ENCODE results near the gene SUSD4. TPM values are rescaled to one million over a fixed set of nuclear protein-coding genes. Genes with fewer than 3 reads are reported as not detected.
A peak's percentile ranks its signal among the peaks of the same experiment; 100 is the strongest.
"Not testable (repeated sequence)": the region's sequence is repeated elsewhere in the genome, so short reads cannot be mapped to it uniquely, and the experiment has no call there.

Gene SUSD4
- total RNA-seq, result under 1 TPM; 0.18 to 0.23 TPM

DNA sequence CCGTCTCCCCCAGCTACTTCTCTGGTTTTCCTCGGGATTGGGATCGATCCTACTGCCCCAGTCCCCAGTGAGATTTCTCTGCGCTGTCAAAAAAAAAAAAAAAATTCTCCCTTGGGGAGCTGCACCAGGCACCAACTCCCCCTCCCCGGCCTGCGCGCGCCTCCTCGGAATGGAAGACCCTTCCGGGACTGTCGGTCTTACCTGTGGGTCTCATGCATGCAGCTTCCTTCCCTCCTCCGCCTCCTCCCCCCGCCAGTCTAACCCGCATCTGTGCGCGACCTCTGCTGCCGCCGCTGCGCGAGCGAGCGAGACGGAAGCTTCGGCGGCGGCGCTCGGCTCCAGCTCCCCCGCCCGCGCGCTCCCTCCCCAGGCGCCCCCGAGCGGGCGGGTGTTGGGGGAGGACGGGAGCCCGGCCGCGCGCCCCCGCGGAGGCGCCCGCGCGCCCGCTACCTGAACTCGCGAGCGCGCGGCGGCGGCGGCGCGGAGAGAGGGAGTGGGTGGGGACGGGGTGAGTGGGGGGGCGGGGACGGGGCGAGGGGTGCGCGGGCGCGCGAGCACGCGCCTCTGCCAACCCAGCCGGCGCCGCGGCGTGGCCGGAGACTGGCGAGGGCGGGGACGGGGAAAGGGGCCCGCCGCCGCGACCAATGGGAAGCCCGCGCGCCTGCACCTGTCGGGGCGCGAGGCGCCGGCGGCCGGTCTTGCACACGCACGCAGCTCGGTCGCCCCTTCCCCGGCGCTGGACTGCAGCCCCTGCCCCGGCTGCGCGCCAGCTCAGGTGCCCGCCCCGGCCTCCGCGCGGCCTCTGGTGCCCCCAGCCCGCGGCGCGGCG lies at the start of gene SUSD4:
TSS of gene SUSD4 (minus strand) at position 321 of the 829 bp plus-strand sequence. CDS start 751 bp downstream, outside the sequence.
- POLR2A ChIA-PET, result no interaction called here
- H3K27me3 Mint-ChIP-seq (ENCODE audit: low read depth), result peaks cover 54% of the 10 kb centered on the region
- ATAC-seq (peak; percentile 86), DNase-seq (peak; percentile 69)
- CTCF ChIA-PET, result interaction anchor here (0.8 to 2.5 kb wide), 5 partner anchors 15 to 240 kb away, joined by 3 to 12 read pairs (median 6); no protein-coding TSS in a partner anchor
- H3K27ac Mint-ChIP-seq, result no peak within 1 kb of the TSS
- H3K4me3 Mint-ChIP-seq, result peak within 1 kb of the TSS; percentile 74
- no peaks in the 10 kb centered on the region for H3K9me3 Mint-ChIP-seq (ENCODE audit: insufficient read depth)
- peaks cover 10% of the 10 kb centered on the region for H3K4me1 Mint-ChIP-seq (ENCODE audit: low read depth)
- H3K36me3 Mint-ChIP-seq (ENCODE audit: low read depth), result no peaks in the 10 kb centered on the region

GRCh38 chr1:223413216-223413615 lies 49.2 kb upstream of the SUSD4 start:
- ATAC-seq (no peak), DNase-seq (no peak)
- no peaks in the 10 kb centered on the region for H3K4me1 Mint-ChIP-seq (ENCODE audit: low read depth)
- H3K36me3 Mint-ChIP-seq (ENCODE audit: low read depth), result no peaks in the 10 kb centered on the region
- CTCF ChIA-PET, result no interaction called here
- peaks cover 9% of the 10 kb centered on the region for H3K27me3 Mint-ChIP-seq (ENCODE audit: low read depth)
- H3K4me3 Mint-ChIP-seq, result no peak overlapping the region
- POLR2A ChIA-PET, result no interaction called here
- H3K27ac Mint-ChIP-seq, result no peak overlapping the region
- H3K9me3 Mint-ChIP-seq (ENCODE audit: insufficient read depth), result no peaks in the 10 kb centered on the region

DNA sequence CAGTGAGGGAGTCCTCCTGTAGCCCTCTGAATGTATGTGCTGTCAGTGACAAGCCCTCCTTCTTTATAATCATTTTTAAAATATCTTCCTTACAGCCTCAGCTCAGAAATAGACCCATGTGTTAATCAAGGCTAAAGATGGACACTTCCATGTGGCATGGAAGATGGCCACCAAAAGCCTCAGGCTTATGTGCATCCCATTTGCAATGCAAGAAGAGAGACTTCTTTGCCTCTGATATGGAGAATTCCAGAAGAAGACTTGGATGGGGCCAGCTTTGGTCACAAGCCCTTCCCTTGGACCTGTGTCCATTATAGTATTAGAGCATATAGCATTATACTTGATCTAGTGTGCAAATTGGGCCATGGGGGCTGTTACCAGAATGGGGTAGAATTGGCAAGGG lies 47.7 kb upstream of the SUSD4 start:
- POLR2A ChIA-PET, result no interaction called here
- no peak for DNase-seq
- H3K27ac Mint-ChIP-seq, result no peak overlapping the region

GRCh38 chr1:223411309-223411708 lies 47.3 kb upstream of the SUSD4 start:
- H3K27me3 Mint-ChIP-seq (ENCODE audit: low read depth), result peaks cover 9% of the 10 kb centered on the region
- no peaks in the 10 kb centered on the region for H3K4me1 Mint-ChIP-seq (ENCODE audit: low read depth)
- ATAC-seq, result no peak
- H3K36me3 Mint-ChIP-seq (ENCODE audit: low read depth), result no peaks in the 10 kb centered on the region
- ChIA-PET CTCF (no interaction called here), POLR2A (interaction anchor here (0.6 kb wide), 1 partner anchor 134 kb away, joined by 4 read pairs; no protein-coding TSS in a partner anchor)
- H3K9me3 Mint-ChIP-seq (ENCODE audit: insufficient read depth), result no peaks in the 10 kb centered on the region
- no peak overlapping the region for H3K4me3 Mint-ChIP-seq
- H3K27ac Mint-ChIP-seq, result no peak overlapping the region
- no peak for DNase-seq

More for the DNA sequence above, 47.7 kb upstream of the SUSD4 start:
- CTCF ChIA-PET, result no interaction called here
- Mint-ChIP-seq H3K36me3 (ENCODE audit: low read depth) (no peaks in the 10 kb centered on the region), H3K27me3 (ENCODE audit: low read depth) (peaks cover 9% of the 10 kb centered on the region), H3K4me1 (ENCODE audit: low read depth) (no peaks in the 10 kb centered on the region), H3K9me3 (ENCODE audit: insufficient read depth) (no peaks in the 10 kb centered on the region), H3K4me3 (no peak overlapping the region)
- no peak for ATAC-seq

DNA sequence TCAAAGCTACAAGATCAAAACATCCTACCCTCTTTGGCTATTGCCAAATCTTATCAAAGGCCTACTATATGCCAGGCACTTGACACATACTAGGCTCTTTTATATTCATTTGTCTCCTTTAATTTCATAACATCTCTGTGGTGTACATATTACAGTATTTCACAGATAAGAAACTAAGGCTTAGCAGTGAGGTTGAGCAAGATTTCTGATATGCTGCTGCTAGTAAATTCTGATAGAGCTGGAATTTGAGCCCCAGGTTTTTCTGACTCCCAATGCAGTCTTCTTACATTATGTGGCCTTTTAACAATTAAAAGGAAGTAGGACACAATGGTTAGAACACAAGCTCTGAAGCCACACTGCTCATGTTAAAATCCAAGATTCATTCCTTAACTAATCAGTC lies 46.1 kb upstream of the SUSD4 start:
- Mint-ChIP-seq H3K9me3 (ENCODE audit: insufficient read depth) (no peaks in the 10 kb centered on the region), H3K4me3 (no peak overlapping the region), H3K36me3 (ENCODE audit: low read depth) (no peaks in the 10 kb centered on the region), H3K4me1 (ENCODE audit: low read depth) (no peaks in the 10 kb centered on the region), H3K27ac (no peak overlapping the region), H3K27me3 (ENCODE audit: low read depth) (peaks cover 9% of the 10 kb centered on the region)
- DNase-seq, result no peak
- ChIA-PET POLR2A (no interaction called here), CTCF (no interaction called here)
- no peak for ATAC-seq

DNA sequence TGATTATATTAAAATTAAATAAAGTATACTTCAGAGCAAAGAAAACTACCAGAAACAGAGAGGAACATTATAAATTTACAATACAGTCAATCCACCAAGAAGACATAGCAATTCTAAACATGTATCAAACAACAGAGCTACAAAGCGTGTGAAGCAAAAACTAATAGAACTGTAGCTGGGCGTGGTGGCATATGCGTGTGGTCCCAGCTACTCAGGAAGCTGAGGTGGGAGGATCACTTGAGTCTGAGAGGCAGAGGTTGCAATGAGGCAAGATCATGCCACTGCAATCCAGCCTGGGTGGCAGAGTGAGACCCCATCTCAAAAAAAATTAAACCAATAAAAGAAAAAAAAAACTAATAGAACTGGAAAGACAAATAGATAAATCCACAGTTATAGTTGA lies 41.5 kb upstream of the SUSD4 start:
- Mint-ChIP-seq H3K27ac (no peak overlapping the region), H3K9me3 (ENCODE audit: insufficient read depth) (no peaks in the 10 kb centered on the region), H3K4me1 (ENCODE audit: low read depth) (no peaks in the 10 kb centered on the region), H3K36me3 (ENCODE audit: low read depth) (no peaks in the 10 kb centered on the region), H3K4me3 (no peak overlapping the region), H3K27me3 (ENCODE audit: low read depth) (no peaks in the 10 kb centered on the region)
- ChIA-PET POLR2A (no interaction called here), CTCF (no interaction called here)
- DNase-seq, result no peak
- no peak for ATAC-seq

- Mint-ChIP-seq H3K4me3 (no peak overlapping the region), H3K36me3 (ENCODE audit: low read depth) (no peaks in the 10 kb centered on the region), H3K9me3 (ENCODE audit: insufficient read depth) (no peaks in the 10 kb centered on the region), H3K27me3 (ENCODE audit: low read depth) (no peaks in the 10 kb centered on the region), H3K27ac (no peak overlapping the region), H3K4me1 (ENCODE audit: low read depth) (no peaks in the 10 kb centered on the region)
- ChIA-PET CTCF (no interaction called here), POLR2A (no interaction called here)
- ATAC-seq (no peak), DNase-seq (no peak)
Measured at GRCh38 chr1:223403184-223403815, 39.3 kb upstream of the SUSD4 start.

DNA sequence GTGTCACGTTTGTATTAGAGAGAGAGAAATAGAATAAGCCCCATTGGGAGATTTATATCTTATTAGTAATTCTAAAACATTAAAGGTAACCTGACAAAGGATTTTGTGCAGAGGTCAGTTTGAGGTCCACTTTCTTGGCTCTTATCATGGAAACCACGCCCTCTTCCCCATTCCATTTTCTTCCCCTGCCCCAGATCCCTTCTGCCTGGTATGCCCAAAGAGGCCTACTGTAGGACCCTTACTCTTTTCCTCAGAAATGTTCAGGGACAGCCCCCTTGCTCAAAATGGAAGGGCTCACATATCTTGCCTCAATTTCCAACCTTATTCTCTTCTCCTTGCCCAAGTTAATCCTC lies 38.8 kb upstream of the SUSD4 start:
- Mint-ChIP-seq H3K27ac (no peak overlapping the region), H3K4me3 (no peak overlapping the region), H3K9me3 (ENCODE audit: insufficient read depth) (no peaks in the 10 kb centered on the region), H3K4me1 (ENCODE audit: low read depth) (no peaks in the 10 kb centered on the region), H3K27me3 (ENCODE audit: low read depth) (no peaks in the 10 kb centered on the region), H3K36me3 (ENCODE audit: low read depth) (no peaks in the 10 kb centered on the region)
- ATAC-seq, result no peak
- CTCF ChIA-PET, result no interaction called here
- POLR2A ChIA-PET, result no interaction called here
- no peak for DNase-seq

DNA sequence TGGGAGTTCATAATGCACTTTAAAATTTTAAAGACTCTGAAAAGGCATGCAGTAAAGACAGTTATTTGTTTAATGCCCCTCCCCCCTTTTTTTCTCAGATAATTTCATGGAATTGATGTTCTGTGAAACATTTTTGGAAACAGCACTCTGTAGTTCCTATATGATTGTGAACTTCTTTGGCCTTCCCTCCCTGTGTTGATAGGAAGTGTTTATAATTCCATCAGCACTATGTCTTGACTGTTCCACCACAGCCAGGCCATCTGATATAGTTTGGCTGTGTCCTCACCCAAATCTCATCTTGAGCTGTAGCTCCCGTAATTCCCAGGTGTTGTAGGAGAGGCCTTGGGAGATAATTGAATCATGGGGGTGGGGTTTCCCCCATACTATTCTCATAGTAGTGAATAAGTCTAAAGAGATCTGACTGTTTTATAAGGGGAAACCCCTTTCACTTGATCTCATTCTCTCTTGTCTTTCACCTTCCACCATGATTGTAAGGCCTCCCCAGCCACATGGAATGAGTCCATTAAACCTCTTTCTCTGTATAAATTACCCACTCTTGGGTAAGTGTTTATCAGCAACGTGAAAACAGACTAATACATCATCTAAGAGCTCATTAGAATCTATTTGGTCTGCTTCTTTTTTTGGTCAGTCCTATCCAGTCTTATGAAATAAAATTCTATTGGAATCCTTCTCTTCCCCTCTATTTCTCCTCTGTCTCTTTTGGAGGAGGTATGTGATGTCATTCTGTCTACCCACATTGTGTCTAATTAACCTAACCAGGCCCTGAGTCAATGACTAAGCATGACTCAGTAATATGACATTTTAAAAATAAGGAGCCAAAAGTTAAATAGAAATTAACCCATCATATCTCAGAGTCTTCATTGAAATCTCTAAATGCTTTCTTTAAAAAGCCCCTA lies 38.2 kb upstream of the SUSD4 start:
- no peaks in the 10 kb centered on the region for H3K4me1 Mint-ChIP-seq (ENCODE audit: low read depth)
- no peaks in the 10 kb centered on the region for H3K36me3 Mint-ChIP-seq (ENCODE audit: low read depth)
- CTCF ChIA-PET, result no interaction called here
- no peaks in the 10 kb centered on the region for H3K9me3 Mint-ChIP-seq (ENCODE audit: insufficient read depth)
- DNase-seq, result no peak
- POLR2A ChIA-PET, result no interaction called here
- no peaks in the 10 kb centered on the region for H3K27me3 Mint-ChIP-seq (ENCODE audit: low read depth)
- H3K4me3 Mint-ChIP-seq, result no peak overlapping the region
- no peak overlapping the region for H3K27ac Mint-ChIP-seq
- ATAC-seq, result no peak

- ATAC-seq; H3K27me3 Mint-ChIP-seq (ENCODE audit: low read depth); H3K9me3 Mint-ChIP-seq (ENCODE audit: insufficient read depth); H3K4me3 Mint-ChIP-seq; H3K27ac Mint-ChIP-seq; H3K36me3 Mint-ChIP-seq (ENCODE audit: low read depth); CTCF ChIA-PET; POLR2A ChIA-PET; H3K4me1 Mint-ChIP-seq (ENCODE audit: low read depth); DNase-seq: not testable (repeated sequence)
Measured at GRCh38 chr1:223399393-223399792, 35.4 kb upstream of the SUSD4 start.

- DNase-seq, result no peak
- POLR2A ChIA-PET, result no interaction called here
- ATAC-seq, result no peak
- no peak overlapping the region for H3K27ac Mint-ChIP-seq
- peaks cover 21% of the 10 kb centered on the region for H3K27me3 Mint-ChIP-seq (ENCODE audit: low read depth)
- H3K36me3 Mint-ChIP-seq (ENCODE audit: low read depth), result no peaks in the 10 kb centered on the region
- no peaks in the 10 kb centered on the region for H3K4me1 Mint-ChIP-seq (ENCODE audit: low read depth)
- CTCF ChIA-PET, result no interaction called here
- no peaks in the 10 kb centered on the region for H3K9me3 Mint-ChIP-seq (ENCODE audit: insufficient read depth)
- H3K4me3 Mint-ChIP-seq, result no peak overlapping the region
Measured at GRCh38 chr1:223394706-223395105, 30.7 kb upstream of the SUSD4 start.

DNA sequence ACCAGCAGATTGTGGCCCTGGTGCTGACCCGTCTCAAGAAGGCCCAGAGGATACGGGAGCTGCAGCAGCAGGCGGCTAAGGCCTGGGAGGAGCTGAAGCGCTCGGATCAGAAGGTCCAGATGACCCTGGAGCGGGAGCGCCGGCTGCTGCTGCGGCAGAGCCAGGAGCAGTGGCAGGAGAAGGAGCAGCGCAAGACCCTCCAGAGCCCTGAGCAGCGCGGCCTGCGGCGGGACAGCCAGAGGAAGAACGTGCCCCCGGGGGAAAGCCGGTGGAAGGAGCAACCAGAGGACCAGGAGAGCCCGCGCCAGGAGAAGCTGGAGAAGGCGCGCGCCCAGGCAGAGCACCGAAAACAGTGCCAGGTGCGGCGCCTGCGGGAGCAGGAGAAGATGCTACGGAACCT lies 30.3 kb upstream of the SUSD4 start:
- H3K27ac Mint-ChIP-seq, result no peak overlapping the region
- H3K4me1 Mint-ChIP-seq (ENCODE audit: low read depth), result no peaks in the 10 kb centered on the region
- ChIA-PET CTCF (no interaction called here), POLR2A (no interaction called here)
- no peak for ATAC-seq
- H3K36me3 Mint-ChIP-seq (ENCODE audit: low read depth), result no peaks in the 10 kb centered on the region
- no peak overlapping the region for H3K4me3 Mint-ChIP-seq
- no peak for DNase-seq
- H3K27me3 Mint-ChIP-seq (ENCODE audit: low read depth), result peaks cover 23% of the 10 kb centered on the region
- no peaks in the 10 kb centered on the region for H3K9me3 Mint-ChIP-seq (ENCODE audit: insufficient read depth)
